Measurements from ENCODE around the gene DEDD2. TPM values are rescaled to one million over a fixed set of nuclear protein-coding genes. Genes with fewer than 3 reads are reported as not detected.

The DEDD2 gene
- total RNA-seq, 1 donor from 2014 or later: 11.6 TPM

Other genes with a start within 250 kb of the DEDD2 start
- 0.32 TPM for gene ATP1A3, start 223.4 kb downstream of the DEDD2 start, total RNA-seq
- 0.32 TPM for gene GRIK5, start 147.5 kb downstream of the DEDD2 start, total RNA-seq
- 9.7 TPM for gene ZNF574, start 141.5 kb downstream of the DEDD2 start, total RNA-seq
- gene POU2F2, start 85.2 kb downstream of the DEDD2 start, total RNA-seq: 1.00 TPM
- gene ZNF526, start 2.6 kb upstream of the DEDD2 start, total RNA-seq: 4.5 TPM
- 26.4 TPM for gene GSK3A, start 24.9 kb upstream of the DEDD2 start, total RNA-seq
- 21.5 TPM for gene ERF, start 37.5 kb upstream of the DEDD2 start, total RNA-seq
- 31.4 TPM for gene CIC, start 51.6 kb upstream of the DEDD2 start, total RNA-seq
- gene PRR19, start 84.5 kb upstream of the DEDD2 start, total RNA-seq: 0.84 TPM
- 32.5 TPM for gene PAFAH1B3, start 84.9 kb upstream of the DEDD2 start, total RNA-seq
- 0.20 TPM for gene TMEM145, start 95.6 kb upstream of the DEDD2 start, total RNA-seq
- 8.1 TPM for gene MEGF8, start 108.0 kb upstream of the DEDD2 start, total RNA-seq
- 1,078 TPM for gene CNFN, start 172.6 kb upstream of the DEDD2 start, total RNA-seq
- 10.8 TPM for gene LIPE, start 209.7 kb upstream of the DEDD2 start, total RNA-seq
- 38.6 TPM for gene CXCL17, start 225.3 kb upstream of the DEDD2 start, total RNA-seq